HCT116 (cell line): ENCODE results near the gene MSL1. TPM values are rescaled to one million over a fixed set of nuclear protein-coding genes. Genes with fewer than 3 reads are reported as not detected.

Experiments used
- ATAC-seq: fragments of 200-7000 bp; cut with Tn5 transposase; 2 replicates; pipeline ENCODE4 v1.9.1; 2020; ENCODE audit warnings: mild to moderate bottlenecking, moderate library complexity
- BruUV-seq: library from RNA; stranded (reverse); fragments of 400-500 nt; replicated peaks from 2 replicates; lab custom pipeline; 2021; lab: Mats Ljungman, UMichigan
- CTCF ChIA-PET: fragments of 300-600 bp; sonication (Branson Sonifier 250); formaldehyde crosslinking; loops from one replicate; lab custom pipeline; 2021; ENCODE audit warnings: antibody characterized with exemption; lab: Charles Lee
- POLR2A ChIA-PET: fragments of 300-600, 350-600 bp; sonication (Branson Sonifier 250); formaldehyde crosslinking; loops from one replicate; lab custom pipeline; 2021; ENCODE audit warnings: antibody characterized with exemption; lab: Charles Lee
- RAD21 ChIA-PET, 2 experiments: fragments of 300-600 bp; sonication (Branson Sonifier 250); formaldehyde crosslinking; loops; one replicate each; lab custom pipeline; 2023; ENCODE audit warnings: low total read pairs in 2 of 2; ENCODE audit not compliant: uncharacterized antibody in 2 of 2, unreplicated experiment in 2 of 2, low non-redundant PET in 1 of 2; lab: Charles Lee
- DNase-seq: peaks from one replicate; pipeline ENCODE4 v3.0.0-alpha.2; 2010; ENCODE audit warnings: low read depth, low spot score
- H2AFZ ChIP-seq: fragments of 200-600 bp; shearing (Covaris generic), sonication (generic); 2 replicates; pipeline ENCODE4 v1.6.1; 2017; ENCODE audit warnings: low read depth, mixed run types, mixed read lengths, antibody characterized with exemption, low read length; ENCODE audit not compliant: poor library complexity, severe bottlenecking
- H3K27ac ChIP-seq: 2 replicates; pipeline ENCODE4 v1.5.1; 2012; ENCODE audit warnings: low read depth, low read length
- H3K27me3 ChIP-seq: fragments of 200-600 bp; sonication (generic); 2 replicates; pipeline ENCODE4 v1.6.1; 2016; ENCODE audit warnings: mixed run types, low read length, mixed read lengths; ENCODE audit not compliant: insufficient read depth
- H3K36me3 ChIP-seq, 2 experiments: fragments of 200-500 bp in 1 of 2; fragments of 200-600 bp in 1 of 2; sonication (Bioruptor generic) in 1 of 2; sonication (generic) in 1 of 2; 2 replicates each; pipeline versions ENCODE4 v1.5.1 to v1.6.1; 2014 to 2016; ENCODE audit warnings: low read length in 2 of 2, inconsistent platforms in 1 of 2, mixed read lengths in 1 of 2, mixed run types in 1 of 2; ENCODE audit not compliant: insufficient read depth in 2 of 2, control insufficient read depth in 1 of 2
- H3K4me1 ChIP-seq, 2 experiments: fragments of 200-600 bp in 1 of 2; sonication (generic) in 1 of 2; 2 replicates each; pipeline versions ENCODE4 v1.5.1 to v1.6.1; 2012 to 2017; ENCODE audit warnings: low read length in 2 of 2, inconsistent platforms in 1 of 2, mild to moderate bottlenecking in 1 of 2, mixed read lengths in 1 of 2, mixed run types in 1 of 2, moderate library complexity in 1 of 2; ENCODE audit not compliant: insufficient read depth in 2 of 2, control insufficient read depth in 1 of 2
- H3K4me2 ChIP-seq: fragments of 200-600 bp; sonication (generic); 2 replicates; pipeline ENCODE4 v1.6.1; 2017; ENCODE audit warnings: mixed run types, low read length, mixed read lengths
- H3K4me3 ChIP-seq, 2 experiments: fragments of 200-600 bp in 1 of 2; sonication (generic) in 1 of 2; replicated peaks in 1 of 2; 2 replicates each; pipeline ENCODE4 v1.5.1; 2011 to 2016; ENCODE audit warnings: low read length in 2 of 2, control low read depth in 1 of 2, low read depth in 1 of 2, mild to moderate bottlenecking in 1 of 2, mixed read lengths in 1 of 2, mixed run types in 1 of 2
- H3K79me2 ChIP-seq: fragments of 200-600 bp; sonication (generic); 2 replicates; pipeline ENCODE4 v1.6.1; 2017; ENCODE audit warnings: mild to moderate bottlenecking, mixed run types, low read length, moderate library complexity, mixed read lengths; ENCODE audit not compliant: insufficient read depth
- H3K9ac ChIP-seq: fragments of 200-600 bp; sonication (generic); 2 replicates; pipeline ENCODE4 v1.6.1; 2016; ENCODE audit warnings: low read length, mixed read lengths
- H3K9me2 ChIP-seq: fragments of 200-600 bp; sonication (generic), shearing (Covaris generic); 2 replicates; pipeline ENCODE4 v1.6.1; 2017; ENCODE audit warnings: mixed run types, mild to moderate bottlenecking, moderate library complexity; ENCODE audit not compliant: insufficient read depth
- H3K9me3 ChIP-seq, 2 experiments: fragments of 200-500 bp in 1 of 2; fragments of 200-600 bp in 1 of 2; sonication (Bioruptor generic) in 1 of 2; sonication (generic) in 1 of 2; 2 replicates each; pipeline ENCODE4 v1.6.1; 2014 to 2017; ENCODE audit warnings: low read length in 2 of 2, mixed read lengths in 2 of 2, inconsistent platforms in 1 of 2, low read depth in 1 of 2, mild to moderate bottlenecking in 1 of 2, mixed run types in 1 of 2, moderate library complexity in 1 of 2; ENCODE audit not compliant: control insufficient read depth in 1 of 2, insufficient read depth in 1 of 2
- H4K20me1 ChIP-seq: fragments of 200-600 bp; sonication (generic), shearing (Covaris generic); 2 replicates; pipeline ENCODE4 v1.6.1; 2017; ENCODE audit warnings: mixed run types, mild to moderate bottlenecking, moderate library complexity; ENCODE audit not compliant: insufficient read depth
- CBX3 ChIP-seq: IDR thresholded peaks from 2 replicates; pipeline ENCODE4 v1.6.1; 2012; ENCODE audit warnings: low read depth
- CTCF ChIP-seq, 3 experiments: fragments of 200-600 bp in 1 of 3; sonication (generic) in 1 of 3; IDR thresholded peaks in 2 of 3; conservative IDR thresholded peaks in 1 of 3; 2 replicates each; pipeline ENCODE4 v1.5.1; 2012 to 2017; ENCODE audit warnings: low read depth in 2 of 3, low read length in 2 of 3, antibody characterized with exemption in 1 of 3, borderline replicate concordance in 1 of 3, control low read depth in 1 of 3, mild to moderate bottlenecking in 1 of 3, mixed read lengths in 1 of 3, mixed run types in 1 of 3, moderate library complexity in 1 of 3; ENCODE audit not compliant: insufficient read depth in 1 of 3
- ELF1 ChIP-seq: IDR thresholded peaks from 2 replicates; pipeline ENCODE4 v1.6.1; 2012; ENCODE audit warnings: low read depth, borderline replicate concordance
- EZH2phosphoT487 ChIP-seq: fragments of 200-600 bp; IDR thresholded peaks from 2 replicates; pipeline ENCODE4 v1.6.1; 2018; ENCODE audit warnings: antibody characterized with exemption, borderline replicate concordance
- POLR2AphosphoS5 ChIP-seq: IDR thresholded peaks from 2 replicates; pipeline ENCODE4 v1.6.1; 2011; ENCODE audit warnings: mild to moderate bottlenecking, low read depth, low read length, moderate library complexity
- SRF ChIP-seq: IDR thresholded peaks from 2 replicates; pipeline ENCODE4 v1.6.1; 2012; ENCODE audit warnings: low read depth
- ZBTB33 ChIP-seq: IDR thresholded peaks from 2 replicates; pipeline ENCODE4 v1.6.1; 2011; ENCODE audit warnings: mild to moderate bottlenecking, low read length, moderate library complexity; ENCODE audit not compliant: insufficient replicate concordance; ENCODE audit errors: extremely low read depth
- ZFX ChIP-seq: fragments of 450-650 bp; IDR thresholded peaks from 2 replicates; pipeline ENCODE4 v1.6.1; 2017
- ZNF274 ChIP-seq: fragments of 200-500 bp; sonication (Bioruptor generic); IDR thresholded peaks from 2 replicates; pipeline ENCODE4 v1.6.1; 2014; ENCODE audit warnings: mild to moderate bottlenecking, low read depth, low read length, inconsistent platforms
- intact Hi-C: fragments of 100-400 bp; cut with micrococcal nuclease; formaldehyde crosslinking; loops from 2 replicates; pipeline ENCODE4 v1.10.0; 2022
- total RNA-seq: library from RNA; stranded (reverse); gene quantifications from one replicate; pipeline ENCODE4 v1.2.1, GENCODE V29; 2021; ENCODE audit not compliant: unreplicated experiment

Gene MSL1
- total RNA-seq, 1 experiment from 2014 or later = 67.2 TPM

- no peak for DNase-seq
- RAD21 ChIA-PET = no interaction called here
- Histone ChIP-seq H3K36me3 (peaks cover 45 to 54% of the 10 kb centered on the region in 2 experiments), H3K4me1 (peaks cover 4 to 6% of the 10 kb centered on the region in 2 experiments; a peak in 3 of 4 replicates), H3K4me3 (no peak overlapping the region), H3K9me3 (no peaks in the 10 kb centered on the region), H3K9ac (no peak overlapping the region), H3K27ac (no peak overlapping the region), H3K9me2 (no peaks in the 10 kb centered on the region), H4K20me1 (no peaks in the 10 kb centered on the region), H3K4me2 (no peak overlapping the region), H3K79me2 (peaks cover 36% of the 10 kb centered on the region), H2AFZ (no peak overlapping the region), H3K27me3 (no peaks in the 10 kb centered on the region)
- POLR2A ChIA-PET = no interaction called here
- no TSS peak for BruUV-seq
- TF ChIP-seq POLR2AphosphoS5 = no peak
- no peak for TF ChIP-seq ZNF274
- no peak for TF ChIP-seq ZFX
- TF ChIP-seq CTCF (IDR thresholded peaks at IDR 0.05 in 2 of 3, conservative IDR thresholded peaks at IDR 0.05 in 1 of 3; ENCODE audit: borderline replicate concordance in 1 of 3, insufficient read depth in 1 of 3, low read depth in 2 of 3, low read length in 2 of 3) = no peak
- no peak for TF ChIP-seq ZBTB33
- no peak for TF ChIP-seq CBX3
- no peak for TF ChIP-seq ELF1
- no peak for TF ChIP-seq SRF
- TF ChIP-seq EZH2phosphoT487 = no peak
- CTCF ChIA-PET = interaction anchor here (0.8 kb wide), 1 partner anchor 21 kb away, joined by 4 read pairs; no protein-coding TSS in a partner anchor
- intact Hi-C loops = no loop called here
- ATAC-seq = no peak
Observed at GRCh38 chr17:40134184-40134583, 12.4 kb downstream of the MSL1 start.
